Pancreas (tissue), 10 donors: Measurements from ENCODE around the gene CBFA2T3. TPM values are rescaled to one million over a fixed set of nuclear protein-coding genes. Genes with fewer than 3 reads are reported as not detected.

Source experiments
- ATAC-seq, 4 donors: fragments of 200-7000 bp; cut with Tn5 transposase; one replicate each; pipeline versions ENCODE4 v1.8.0 to v1.9.1; 2020; ENCODE audit warnings: mild to moderate bottlenecking in 4 of 4, moderate library complexity in 4 of 4
- DNase-seq, 6 donors: peaks; one replicate each; pipeline ENCODE4 v3.0.0-alpha.2; 2020
- FAIRE-seq: peaks from 2 replicates; lab custom pipeline; 2012; peaks lifted over from hg19 to GRCh38; lab: Jason Lieb, UNC
- H3K27ac ChIP-seq, 4 donors: fragments of 200-600 bp; sonication (generic); 1 replicate in 3 of 4; 2 replicates in 1 of 4; pipeline versions ENCODE4 v1.5.0 to v1.8.0; 2020
- H3K27me3 ChIP-seq, 4 donors: fragments of 200-600 bp; one replicate each; pipeline ENCODE4 v1.8.0; 2021
- H3K36me3 ChIP-seq, 3 donors: fragments of 200-600 bp; sonication (generic) in 1 of 3; one replicate each; pipeline versions ENCODE4 v1.5.0 to v1.8.0; 2020 to 2021
- H3K4me1 ChIP-seq, 3 donors: fragments of 200-600 bp; one replicate each; pipeline ENCODE4 v1.8.0; 2021
- H3K4me3 ChIP-seq, 4 donors: fragments of 200-600 bp; sonication (generic) in 2 of 4; one replicate each; pipeline versions ENCODE4 v1.5.0 to v1.8.0; 2020 to 2021
- H3K9me3 ChIP-seq, 4 donors: fragments of 200-600 bp; one replicate each; pipeline ENCODE4 v1.8.0; 2021
- WGBS, 2 donors: extraction: QIAGEN DNeasy Blood & Tissue Kit; methylation state at CpG; one replicate each; pipeline ENCODE4 v1.1.7; 2013; 5-methylcytosine and 5-hydroxymethylcytosine counted together
- intact Hi-C, 3 donors: fragments of 100-400 bp; cut with DNase I; formaldehyde crosslinking; loops; one replicate each; pipeline versions ENCODE4 v1.11.1 to v1.14.2; 2022
- polyA plus RNA-seq, 2 donors: library from polyadenylated mRNA; stranded (reverse); fragments of 200-250 nt; gene quantifications; one replicate each; pipeline ENCODE4 v1.2.3, GENCODE V29; 2013
- total RNA-seq, 6 donors: library from RNA; stranded (reverse); fragmentation: NEBNext Ultra II Directional in 4 of 6; extraction: Animal tissue kit (Norgen Biotek cat#: 25700) in 4 of 6; gene quantifications; one replicate each; pipeline versions ENCODE4 v1.2.1 to v1.2.4, GENCODE V29; 2021 to 2023
- TF ChIP-seq, protein P1 (sequence below), 4 donors: fragments of 200-600 bp; sonication (generic) in 3 of 4; IDR thresholded peaks; one replicate each; pipeline versions ENCODE4 v1.5.0 to v1.8.0; 2021; ENCODE audit warnings: antibody characterized with exemption in 4 of 4
- donor health status: healthy with polysubstance abuse.
- donor health status: DM: no; HTN: no; CAD: no; lungs with moderate emphysema.
- donor health status: DM: no; HTN: no; CAD: no.
- donor health status: control.
- donor health status: control.
- donor health status: Bipolar disorder and iron deficiency.
- donor health status: DM: yes; HTN: yes; CAD: no.
- donor health status: DM: no; HTN: no; CAD: no.
- donor health status: DM: no; HTN: no; CAD: no.
- donor health status: DM: yes; HTN: yes; CAD: no.

CBFA2T3 gene
- total and polyA plus RNA-seq, 8 donors, result 8.7 to 27.0 (median 21.9) TPM

DNA sequence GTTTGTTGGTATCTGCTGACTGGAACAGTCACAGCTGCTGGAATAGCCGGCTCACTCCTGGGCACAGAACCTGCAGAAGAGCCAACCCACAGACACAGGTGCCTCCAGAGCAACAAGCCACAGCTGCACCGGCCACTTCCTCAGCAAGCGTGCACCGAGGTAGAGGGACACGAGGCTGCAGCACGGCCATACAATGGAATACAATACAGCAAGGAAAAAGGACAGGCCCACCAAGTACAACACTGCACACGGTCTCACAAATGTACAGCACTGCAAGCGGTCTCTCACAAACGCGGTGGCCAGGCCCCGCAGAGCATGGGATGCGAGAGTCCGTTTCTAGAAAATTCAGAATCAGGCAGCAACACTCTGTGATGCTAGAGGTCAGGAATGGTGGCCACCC, 63.1 kb downstream of the CBFA2T3 start:
- no peaks in the 10 kb centered on the region for H3K36me3 ChIP-seq
- no peak for ATAC-seq
- H3K27me3 ChIP-seq, result no peaks in the 10 kb centered on the region
- FAIRE-seq, result no peak
- H3K4me3 ChIP-seq, result no peak overlapping the region
- 96 to 98% methylated on average over 13 of the region's 13 CpGs for WGBS, 2 donors
- intact Hi-C loops, result no loop called here
- H3K9me3 ChIP-seq, result no peaks in the 10 kb centered on the region
- TF ChIP-seq, protein P1, sequence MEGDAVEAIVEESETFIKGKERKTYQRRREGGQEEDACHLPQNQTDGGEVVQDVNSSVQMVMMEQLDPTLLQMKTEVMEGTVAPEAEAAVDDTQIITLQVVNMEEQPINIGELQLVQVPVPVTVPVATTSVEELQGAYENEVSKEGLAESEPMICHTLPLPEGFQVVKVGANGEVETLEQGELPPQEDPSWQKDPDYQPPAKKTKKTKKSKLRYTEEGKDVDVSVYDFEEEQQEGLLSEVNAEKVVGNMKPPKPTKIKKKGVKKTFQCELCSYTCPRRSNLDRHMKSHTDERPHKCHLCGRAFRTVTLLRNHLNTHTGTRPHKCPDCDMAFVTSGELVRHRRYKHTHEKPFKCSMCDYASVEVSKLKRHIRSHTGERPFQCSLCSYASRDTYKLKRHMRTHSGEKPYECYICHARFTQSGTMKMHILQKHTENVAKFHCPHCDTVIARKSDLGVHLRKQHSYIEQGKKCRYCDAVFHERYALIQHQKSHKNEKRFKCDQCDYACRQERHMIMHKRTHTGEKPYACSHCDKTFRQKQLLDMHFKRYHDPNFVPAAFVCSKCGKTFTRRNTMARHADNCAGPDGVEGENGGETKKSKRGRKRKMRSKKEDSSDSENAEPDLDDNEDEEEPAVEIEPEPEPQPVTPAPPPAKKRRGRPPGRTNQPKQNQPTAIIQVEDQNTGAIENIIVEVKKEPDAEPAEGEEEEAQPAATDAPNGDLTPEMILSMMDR (IDR thresholded peaks at IDR 0.05), result no peak
- peaks cover 0 to 20% (median 16%) of the 10 kb centered on the region in 3 donors for H3K4me1 ChIP-seq
- no peak for DNase-seq
- no peak overlapping the region for H3K27ac ChIP-seq

DNA sequence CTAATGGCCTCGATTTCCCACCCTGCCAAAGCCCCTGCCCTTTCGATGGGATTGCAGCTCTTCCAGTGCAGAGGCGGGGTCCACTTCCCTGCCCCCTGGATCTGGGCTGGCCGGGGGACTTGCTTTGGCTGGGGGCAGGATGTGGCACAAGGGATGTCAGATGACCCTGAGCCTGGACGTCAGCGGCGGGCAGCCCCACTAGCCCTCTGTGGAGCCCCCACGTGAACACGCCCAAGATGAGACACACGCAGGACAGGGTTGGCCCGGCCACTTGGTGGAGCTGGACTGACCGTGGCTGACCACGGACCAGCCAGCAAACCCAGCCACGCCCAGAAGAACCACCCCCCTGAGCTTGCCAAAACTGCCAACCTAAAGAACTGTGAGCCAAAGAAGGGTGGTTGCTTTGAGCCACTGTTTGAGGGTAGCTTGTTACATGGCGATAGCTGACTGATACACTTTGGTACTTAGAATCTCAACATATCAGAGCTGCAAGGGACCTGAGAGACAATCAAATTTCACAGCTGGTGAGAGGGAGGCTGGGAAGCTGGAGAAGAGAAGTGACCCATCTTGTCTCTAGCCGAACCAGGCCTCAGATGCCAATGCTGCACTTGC, 63.9 kb downstream of the CBFA2T3 start:
- ATAC-seq (no peak), FAIRE-seq (no peak), DNase-seq (no peak)
- WGBS, 2 donors, result 94% methylated on average over 16 of the region's 16 CpGs
- TF ChIP-seq, protein P1 (IDR thresholded peaks at IDR 0.05), result no peak
- no peaks in the 10 kb centered on the region for H3K27me3 ChIP-seq
- H3K9me3 ChIP-seq, result no peaks in the 10 kb centered on the region
- intact Hi-C loops, result no loop called here
- H3K36me3 ChIP-seq, result no peaks in the 10 kb centered on the region
- no peak overlapping the region for H3K4me3 ChIP-seq
- no peak overlapping the region for H3K27ac ChIP-seq
- H3K4me1 ChIP-seq, result peaks cover 0 to 20% (median 20%) of the 10 kb centered on the region in 3 donors

DNA sequence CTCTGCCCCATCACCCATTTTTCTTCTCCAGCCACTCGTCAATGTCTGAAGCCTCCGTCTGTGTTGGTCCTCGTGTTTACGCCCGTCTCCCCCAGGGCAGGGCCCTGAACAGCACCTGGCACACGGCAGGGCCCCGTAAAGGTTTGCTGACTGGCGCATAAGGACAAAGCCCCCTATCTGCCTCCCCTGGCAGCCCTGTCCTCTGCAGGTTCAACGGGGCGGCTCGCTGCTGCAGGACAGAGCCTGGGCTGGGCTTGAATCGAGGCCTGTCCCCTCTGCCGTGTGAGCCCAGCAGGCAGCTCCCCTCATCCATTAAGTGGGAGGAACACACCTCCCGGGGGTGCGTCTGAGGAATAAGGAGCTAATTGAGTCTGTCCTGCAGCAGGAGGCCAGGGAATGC, 64.5 kb downstream of the CBFA2T3 start:
- no peaks in the 10 kb centered on the region for H3K9me3 ChIP-seq
- WGBS, 2 donors, result 82 to 84% methylated on average over 15 of the region's 15 CpGs
- intact Hi-C loops, result no loop called here
- ATAC-seq, result no peak
- TF ChIP-seq, protein P1 (IDR thresholded peaks at IDR 0.05), result no peak
- H3K36me3 ChIP-seq, result no peaks in the 10 kb centered on the region
- DNase-seq, result no peak
- H3K4me1 ChIP-seq, result peaks cover 0 to 20% (median 20%) of the 10 kb centered on the region in 3 donors
- H3K27me3 ChIP-seq, result no peaks in the 10 kb centered on the region
- no peak overlapping the region for H3K27ac ChIP-seq
- no peak overlapping the region for H3K4me3 ChIP-seq
- FAIRE-seq, result no peak

DNA sequence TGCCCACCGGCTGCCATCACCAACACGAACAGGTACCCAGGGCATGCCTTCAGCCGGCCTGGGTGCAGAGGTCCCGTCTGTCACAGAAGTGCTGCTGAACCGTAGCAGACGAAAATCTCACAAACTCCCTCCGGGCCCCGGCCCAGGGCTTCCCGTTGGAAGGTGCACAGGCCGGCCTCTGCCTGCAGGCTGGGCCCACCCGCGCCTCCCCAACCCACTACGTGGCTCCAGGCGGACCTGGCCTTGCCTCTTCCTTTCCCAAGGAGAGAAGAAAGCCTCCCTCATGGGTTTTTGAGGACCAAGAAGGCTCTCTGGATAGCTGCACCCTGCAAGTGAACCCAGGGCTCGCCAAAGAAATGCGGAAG, 65.1 kb downstream of the CBFA2T3 start:
- Histone ChIP-seq H3K36me3 (no peaks in the 10 kb centered on the region), H3K9me3 (no peaks in the 10 kb centered on the region), H3K4me1 (peaks cover 0 to 20% (median 20%) of the 10 kb centered on the region in 3 donors), H3K27ac (no peak overlapping the region), H3K27me3 (no peaks in the 10 kb centered on the region), H3K4me3 (no peak overlapping the region)
- ATAC-seq, result no peak
- no peak for FAIRE-seq
- DNase-seq, result no peak
- intact Hi-C loops, result no loop called here
- TF ChIP-seq, protein P1 (IDR thresholded peaks at IDR 0.05), result no peak
- 89 to 92% methylated on average over 16 of the region's 16 CpGs for WGBS, 2 donors

DNA sequence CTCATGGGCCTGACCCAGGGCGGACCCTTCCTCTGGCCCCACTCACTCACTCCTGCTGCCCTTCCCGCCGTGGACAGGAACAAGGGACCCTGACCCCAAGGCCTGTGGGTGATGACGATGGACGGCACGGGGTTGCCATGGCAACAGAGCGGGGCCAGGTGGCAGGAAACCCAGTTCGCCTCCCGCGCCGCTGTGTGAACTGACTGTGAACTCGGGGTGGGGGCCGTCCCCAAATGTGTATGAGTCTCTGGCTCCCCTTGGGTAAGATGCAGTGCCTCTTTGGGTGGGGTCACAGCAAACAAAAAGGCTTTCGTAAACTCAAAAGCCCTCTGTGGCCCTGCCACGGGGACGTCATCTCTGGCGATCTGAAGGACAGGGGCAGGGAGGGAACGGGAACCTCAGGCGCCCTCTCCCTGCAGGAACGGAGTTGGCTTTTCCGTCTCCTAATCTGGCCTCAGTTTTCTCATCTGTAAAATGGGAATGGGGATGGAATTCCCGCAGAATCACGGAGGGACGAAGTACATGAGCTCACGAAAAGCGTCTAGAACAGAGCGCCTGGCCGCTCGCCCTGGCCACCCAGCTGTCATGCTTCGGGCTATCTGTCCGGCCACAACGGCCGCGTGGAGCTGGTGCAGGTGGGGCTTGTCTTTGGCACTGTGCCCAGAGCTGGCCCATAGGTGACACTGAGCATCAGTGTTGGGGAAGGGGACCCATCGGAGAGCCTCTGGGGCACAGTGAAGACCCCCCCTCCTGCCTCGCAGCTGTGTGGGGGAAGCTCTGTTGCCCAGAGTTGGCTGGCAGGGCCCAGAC, 65.7 kb downstream of the CBFA2T3 start:
- Histone ChIP-seq H3K9me3 (no peaks in the 10 kb centered on the region), H3K4me1 (peaks cover 0 to 20% (median 20%) of the 10 kb centered on the region in 3 donors), H3K27me3 (no peaks in the 10 kb centered on the region), H3K4me3 (no peak overlapping the region), H3K36me3 (no peaks in the 10 kb centered on the region), H3K27ac (no peak overlapping the region)
- peak in 1 of 6 donors; percentile 39 for DNase-seq
- 64 to 82% methylated on average over 36 of the region's 36 CpGs for WGBS, 2 donors
- intact Hi-C loops, result no loop called here
- FAIRE-seq, result no peak
- TF ChIP-seq, protein P1 (IDR thresholded peaks at IDR 0.05), result no peak
- ATAC-seq, result peak in 1 of 4 donors; percentile 2
